WTC11 (cell line): ENCODE measurements around the gene SNX15. TPM values are rescaled to one million over a fixed set of nuclear protein-coding genes. Genes with fewer than 3 reads are reported as not detected.

Source experiments
- CBFB ChIP-seq: sonication (generic); formaldehyde crosslinking; IDR thresholded peaks from 2 replicates; pipeline ENCODE4 v1.8.1; 2022; ENCODE audit warnings: mild to moderate bottlenecking, low read depth, missing genetic modification reagents
- ETV6 ChIP-seq: sonication (generic); formaldehyde crosslinking; IDR thresholded peaks from 2 replicates; pipeline ENCODE4 v1.8.1; 2022; ENCODE audit warnings: mild to moderate bottlenecking, missing genetic modification reagents
- FOXK1 ChIP-seq: sonication (generic); formaldehyde crosslinking; IDR thresholded peaks from 2 replicates; pipeline ENCODE4 v1.8.0; 2022; ENCODE audit warnings: mild to moderate bottlenecking, moderate library complexity, missing genetic modification reagents
- JAZF1 ChIP-seq: fragments of 250-450 bp; sonication (Bioruptor Pico); IDR thresholded peaks from 2 replicates; pipeline ENCODE4 v1.9.0; 2021; ENCODE audit warnings: moderate library complexity, mild to moderate bottlenecking, inconsistent platforms
- JUN ChIP-seq: sonication (generic); formaldehyde crosslinking; IDR thresholded peaks from 2 replicates; pipeline ENCODE4 v1.8.0; 2023; ENCODE audit warnings: mild to moderate bottlenecking, missing genetic modification reagents
- NFATC4 ChIP-seq: fragments of 250-450 bp; sonication (Bioruptor Pico); IDR thresholded peaks from 2 replicates; pipeline ENCODE4 v1.9.0; 2021; ENCODE audit warnings: mild to moderate bottlenecking
- NFE2L1 ChIP-seq: sonication (generic); formaldehyde crosslinking; IDR thresholded peaks from 2 replicates; pipeline ENCODE4 v1.8.1; 2023; ENCODE audit warnings: missing genetic modification reagents
- PRRX2 ChIP-seq: fragments of 250-450 bp; sonication (Bioruptor Pico); IDR thresholded peaks from 2 replicates; pipeline ENCODE4 v1.8.0; 2021; ENCODE audit warnings: mild to moderate bottlenecking
- SMAD3 ChIP-seq: sonication (generic); formaldehyde crosslinking; IDR thresholded peaks from 2 replicates; pipeline ENCODE4 v1.8.0; 2022; ENCODE audit warnings: missing genetic modification reagents, mild to moderate bottlenecking, borderline replicate concordance
- SMAD4 ChIP-seq: sonication (generic); formaldehyde crosslinking; IDR thresholded peaks from 2 replicates; pipeline ENCODE4 v1.8.0; 2022; ENCODE audit warnings: mild to moderate bottlenecking, missing genetic modification reagents
- SP1 ChIP-seq: sonication (generic); formaldehyde crosslinking; conservative IDR thresholded peaks from 2 replicates; pipeline ENCODE4 v1.8.1; 2022; ENCODE audit warnings: missing genetic modification reagents
- TEAD4 ChIP-seq: sonication (generic); formaldehyde crosslinking; IDR thresholded peaks from 2 replicates; pipeline ENCODE4 v1.8.0; 2022; ENCODE audit warnings: mild to moderate bottlenecking, missing genetic modification reagents
- ZNF232 ChIP-seq: sonication (generic); formaldehyde crosslinking; IDR thresholded peaks from 2 replicates; pipeline ENCODE4 v1.8.0; 2022; ENCODE audit warnings: mild to moderate bottlenecking, missing genetic modification reagents
- ZNF263 ChIP-seq: sonication (generic); formaldehyde crosslinking; IDR thresholded peaks from 2 replicates; pipeline ENCODE4 v1.8.1; 2022; ENCODE audit warnings: low read depth, mild to moderate bottlenecking, moderate library complexity, missing genetic modification reagents
- ZNF396 ChIP-seq: fragments of 250-450 bp; sonication (Bioruptor Pico); IDR thresholded peaks from 2 replicates; pipeline ENCODE4 v1.8.0; 2021; ENCODE audit warnings: mild to moderate bottlenecking, moderate library complexity, borderline replicate concordance
- ZNF671 ChIP-seq: fragments of 250-450 bp; sonication (Bioruptor Pico); IDR thresholded peaks from 2 replicates; pipeline ENCODE4 v1.8.0; 2021; ENCODE audit warnings: mild to moderate bottlenecking
- total RNA-seq: library from RNA; stranded (reverse); gene quantifications from 3 replicates; pipeline ENCODE4 v1.2.3, GENCODE V29; 2021
- TF ChIP-seq, protein P1 (sequence below): sonication (generic); formaldehyde crosslinking; IDR thresholded peaks from 2 replicates; pipeline ENCODE4 v1.8.0; 2023; ENCODE audit warnings: missing genetic modification reagents, mild to moderate bottlenecking, borderline replicate concordance
- TF ChIP-seq, protein P2 (sequence below): sonication (generic); formaldehyde crosslinking; IDR thresholded peaks from 2 replicates; pipeline ENCODE4 v1.8.1; 2023; ENCODE audit warnings: mild to moderate bottlenecking, missing genetic modification reagents
- TF ChIP-seq, protein P3 (sequence below): sonication (generic); formaldehyde crosslinking; IDR thresholded peaks from 2 replicates; pipeline ENCODE4 v1.8.1; 2023; ENCODE audit warnings: mild to moderate bottlenecking, missing genetic modification reagents, moderate library complexity
- TF ChIP-seq, protein P4 (sequence below): fragments of 200-600 bp; IDR thresholded peaks from 2 replicates; pipeline ENCODE4 v1.8.0; 2022; ENCODE audit warnings: antibody characterized with exemption
- TF ChIP-seq, protein P5 (sequence below): sonication (generic); formaldehyde crosslinking; IDR thresholded peaks from 2 replicates; pipeline ENCODE4 v1.8.1; 2023; ENCODE audit warnings: mild to moderate bottlenecking, missing genetic modification reagents
- TF ChIP-seq, protein P6 (sequence below): sonication (generic); formaldehyde crosslinking; IDR thresholded peaks from 2 replicates; pipeline ENCODE4 v1.8.0; 2022; ENCODE audit warnings: mild to moderate bottlenecking, missing genetic modification reagents
- TF ChIP-seq, protein P7 (sequence below): fragments of 250-450 bp; sonication (Bioruptor Pico); conservative IDR thresholded peaks from 2 replicates; pipeline ENCODE4 v1.9.0; 2021; ENCODE audit warnings: mild to moderate bottlenecking

Gene SNX15
- total RNA-seq, 1 experiment from 2014 or later: 17.6 TPM

DNA sequence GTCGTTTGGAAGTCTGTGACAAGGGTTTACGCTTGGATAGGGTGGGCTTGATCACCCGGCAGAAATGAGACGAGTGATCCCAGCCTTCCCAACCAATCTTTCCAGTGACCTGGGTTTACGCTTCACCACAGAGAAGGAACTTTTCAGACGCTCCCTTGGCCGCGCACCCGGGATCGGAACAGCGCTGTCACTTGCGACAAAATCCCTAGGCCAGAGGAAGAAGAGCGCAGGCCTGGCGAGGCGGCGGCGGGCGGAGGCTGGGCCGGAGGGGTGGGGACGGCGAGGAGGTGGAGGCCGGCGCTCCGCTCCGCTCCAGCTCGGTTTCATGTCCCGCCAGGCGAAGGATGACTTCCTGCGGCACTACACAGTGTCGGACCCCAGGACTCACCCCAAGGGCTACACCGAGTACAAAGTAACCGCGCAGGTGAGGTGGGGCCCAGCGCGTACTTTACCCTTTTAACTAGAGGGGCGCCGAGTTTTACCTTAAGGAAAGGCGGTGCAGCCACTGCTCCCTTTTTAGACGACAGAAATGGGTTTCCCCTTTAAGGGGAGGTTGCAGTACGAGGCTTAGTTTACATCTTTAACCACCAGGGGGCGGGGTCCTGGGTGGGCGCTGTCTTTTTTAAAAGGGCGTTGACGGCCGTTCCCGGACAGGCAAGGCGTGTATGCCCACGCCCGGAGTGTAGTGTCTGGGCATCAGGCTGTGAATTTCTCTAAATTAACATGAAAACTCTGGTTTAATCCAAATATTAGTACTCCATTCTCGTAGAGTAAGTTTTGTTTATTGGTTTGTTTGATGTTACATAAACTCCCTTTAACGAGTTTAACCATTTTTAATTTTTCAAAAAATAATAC, at the start of gene SNX15 (continued):
- TF ChIP-seq JUN (CRISPR knock-in tag): no peak
- TF ChIP-seq, protein P1, sequence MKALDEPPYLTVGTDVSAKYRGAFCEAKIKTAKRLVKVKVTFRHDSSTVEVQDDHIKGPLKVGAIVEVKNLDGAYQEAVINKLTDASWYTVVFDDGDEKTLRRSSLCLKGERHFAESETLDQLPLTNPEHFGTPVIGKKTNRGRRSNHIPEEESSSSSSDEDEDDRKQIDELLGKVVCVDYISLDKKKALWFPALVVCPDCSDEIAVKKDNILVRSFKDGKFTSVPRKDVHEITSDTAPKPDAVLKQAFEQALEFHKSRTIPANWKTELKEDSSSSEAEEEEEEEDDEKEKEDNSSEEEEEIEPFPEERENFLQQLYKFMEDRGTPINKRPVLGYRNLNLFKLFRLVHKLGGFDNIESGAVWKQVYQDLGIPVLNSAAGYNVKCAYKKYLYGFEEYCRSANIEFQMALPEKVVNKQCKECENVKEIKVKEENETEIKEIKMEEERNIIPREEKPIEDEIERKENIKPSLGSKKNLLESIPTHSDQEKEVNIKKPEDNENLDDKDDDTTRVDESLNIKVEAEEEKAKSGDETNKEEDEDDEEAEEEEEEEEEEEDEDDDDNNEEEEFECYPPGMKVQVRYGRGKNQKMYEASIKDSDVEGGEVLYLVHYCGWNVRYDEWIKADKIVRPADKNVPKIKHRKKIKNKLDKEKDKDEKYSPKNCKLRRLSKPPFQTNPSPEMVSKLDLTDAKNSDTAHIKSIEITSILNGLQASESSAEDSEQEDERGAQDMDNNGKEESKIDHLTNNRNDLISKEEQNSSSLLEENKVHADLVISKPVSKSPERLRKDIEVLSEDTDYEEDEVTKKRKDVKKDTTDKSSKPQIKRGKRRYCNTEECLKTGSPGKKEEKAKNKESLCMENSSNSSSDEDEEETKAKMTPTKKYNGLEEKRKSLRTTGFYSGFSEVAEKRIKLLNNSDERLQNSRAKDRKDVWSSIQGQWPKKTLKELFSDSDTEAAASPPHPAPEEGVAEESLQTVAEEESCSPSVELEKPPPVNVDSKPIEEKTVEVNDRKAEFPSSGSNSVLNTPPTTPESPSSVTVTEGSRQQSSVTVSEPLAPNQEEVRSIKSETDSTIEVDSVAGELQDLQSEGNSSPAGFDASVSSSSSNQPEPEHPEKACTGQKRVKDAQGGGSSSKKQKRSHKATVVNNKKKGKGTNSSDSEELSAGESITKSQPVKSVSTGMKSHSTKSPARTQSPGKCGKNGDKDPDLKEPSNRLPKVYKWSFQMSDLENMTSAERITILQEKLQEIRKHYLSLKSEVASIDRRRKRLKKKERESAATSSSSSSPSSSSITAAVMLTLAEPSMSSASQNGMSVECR (CRISPR knock-in tag): peak; percentile 71; the same call in 1 of the 2 replicates
- TF ChIP-seq ETV6: peak; percentile 31; the same call in 1 of the 2 replicates
- TF ChIP-seq SMAD4 (CRISPR knock-in tag): no peak; the same call in 1 of the 2 replicates
- TF ChIP-seq PRRX2 (CRISPR knock-in tag): no peak
- TF ChIP-seq, protein P2, sequence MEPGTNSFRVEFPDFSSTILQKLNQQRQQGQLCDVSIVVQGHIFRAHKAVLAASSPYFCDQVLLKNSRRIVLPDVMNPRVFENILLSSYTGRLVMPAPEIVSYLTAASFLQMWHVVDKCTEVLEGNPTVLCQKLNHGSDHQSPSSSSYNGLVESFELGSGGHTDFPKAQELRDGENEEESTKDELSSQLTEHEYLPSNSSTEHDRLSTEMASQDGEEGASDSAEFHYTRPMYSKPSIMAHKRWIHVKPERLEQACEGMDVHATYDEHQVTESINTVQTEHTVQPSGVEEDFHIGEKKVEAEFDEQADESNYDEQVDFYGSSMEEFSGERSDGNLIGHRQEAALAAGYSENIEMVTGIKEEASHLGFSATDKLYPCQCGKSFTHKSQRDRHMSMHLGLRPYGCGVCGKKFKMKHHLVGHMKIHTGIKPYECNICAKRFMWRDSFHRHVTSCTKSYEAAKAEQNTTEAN: peak; percentile 48; the same call in 1 of the 2 replicates
- no peak for TF ChIP-seq ZNF232 (CRISPR knock-in tag)
- TF ChIP-seq ZNF396 (CRISPR knock-in tag): no peak
- TF ChIP-seq, protein P3, sequence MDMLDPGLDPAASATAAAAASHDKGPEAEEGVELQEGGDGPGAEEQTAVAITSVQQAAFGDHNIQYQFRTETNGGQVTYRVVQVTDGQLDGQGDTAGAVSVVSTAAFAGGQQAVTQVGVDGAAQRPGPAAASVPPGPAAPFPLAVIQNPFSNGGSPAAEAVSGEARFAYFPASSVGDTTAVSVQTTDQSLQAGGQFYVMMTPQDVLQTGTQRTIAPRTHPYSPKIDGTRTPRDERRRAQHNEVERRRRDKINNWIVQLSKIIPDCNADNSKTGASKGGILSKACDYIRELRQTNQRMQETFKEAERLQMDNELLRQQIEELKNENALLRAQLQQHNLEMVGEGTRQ (CRISPR knock-in tag): peak; percentile 15; the same call in 1 of the 2 replicates
- no peak for TF ChIP-seq CBFB (CRISPR knock-in tag)
- TF ChIP-seq, protein P4, sequence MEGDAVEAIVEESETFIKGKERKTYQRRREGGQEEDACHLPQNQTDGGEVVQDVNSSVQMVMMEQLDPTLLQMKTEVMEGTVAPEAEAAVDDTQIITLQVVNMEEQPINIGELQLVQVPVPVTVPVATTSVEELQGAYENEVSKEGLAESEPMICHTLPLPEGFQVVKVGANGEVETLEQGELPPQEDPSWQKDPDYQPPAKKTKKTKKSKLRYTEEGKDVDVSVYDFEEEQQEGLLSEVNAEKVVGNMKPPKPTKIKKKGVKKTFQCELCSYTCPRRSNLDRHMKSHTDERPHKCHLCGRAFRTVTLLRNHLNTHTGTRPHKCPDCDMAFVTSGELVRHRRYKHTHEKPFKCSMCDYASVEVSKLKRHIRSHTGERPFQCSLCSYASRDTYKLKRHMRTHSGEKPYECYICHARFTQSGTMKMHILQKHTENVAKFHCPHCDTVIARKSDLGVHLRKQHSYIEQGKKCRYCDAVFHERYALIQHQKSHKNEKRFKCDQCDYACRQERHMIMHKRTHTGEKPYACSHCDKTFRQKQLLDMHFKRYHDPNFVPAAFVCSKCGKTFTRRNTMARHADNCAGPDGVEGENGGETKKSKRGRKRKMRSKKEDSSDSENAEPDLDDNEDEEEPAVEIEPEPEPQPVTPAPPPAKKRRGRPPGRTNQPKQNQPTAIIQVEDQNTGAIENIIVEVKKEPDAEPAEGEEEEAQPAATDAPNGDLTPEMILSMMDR: peak; percentile 74; the same call in 1 of the 2 replicates
- TF ChIP-seq JAZF1 (CRISPR knock-in tag): no peak
- peak; percentile 23; the same call in 1 of the 2 replicates for TF ChIP-seq FOXK1
- peak; percentile 17; the same call in 1 of the 2 replicates for TF ChIP-seq NFE2L1 (CRISPR knock-in tag)
- TF ChIP-seq, protein P5, sequence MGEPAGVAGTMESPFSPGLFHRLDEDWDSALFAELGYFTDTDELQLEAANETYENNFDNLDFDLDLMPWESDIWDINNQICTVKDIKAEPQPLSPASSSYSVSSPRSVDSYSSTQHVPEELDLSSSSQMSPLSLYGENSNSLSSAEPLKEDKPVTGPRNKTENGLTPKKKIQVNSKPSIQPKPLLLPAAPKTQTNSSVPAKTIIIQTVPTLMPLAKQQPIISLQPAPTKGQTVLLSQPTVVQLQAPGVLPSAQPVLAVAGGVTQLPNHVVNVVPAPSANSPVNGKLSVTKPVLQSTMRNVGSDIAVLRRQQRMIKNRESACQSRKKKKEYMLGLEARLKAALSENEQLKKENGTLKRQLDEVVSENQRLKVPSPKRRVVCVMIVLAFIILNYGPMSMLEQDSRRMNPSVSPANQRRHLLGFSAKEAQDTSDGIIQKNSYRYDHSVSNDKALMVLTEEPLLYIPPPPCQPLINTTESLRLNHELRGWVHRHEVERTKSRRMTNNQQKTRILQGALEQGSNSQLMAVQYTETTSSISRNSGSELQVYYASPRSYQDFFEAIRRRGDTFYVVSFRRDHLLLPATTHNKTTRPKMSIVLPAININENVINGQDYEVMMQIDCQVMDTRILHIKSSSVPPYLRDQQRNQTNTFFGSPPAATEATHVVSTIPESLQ: no peak
- TF ChIP-seq NFATC4 (CRISPR knock-in tag): no peak
- TF ChIP-seq, protein P6, sequence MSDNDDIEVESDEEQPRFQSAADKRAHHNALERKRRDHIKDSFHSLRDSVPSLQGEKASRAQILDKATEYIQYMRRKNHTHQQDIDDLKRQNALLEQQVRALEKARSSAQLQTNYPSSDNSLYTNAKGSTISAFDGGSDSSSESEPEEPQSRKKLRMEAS (CRISPR knock-in tag): peak; percentile 85; the same call in 1 of the 2 replicates
- TF ChIP-seq TEAD4 (CRISPR knock-in tag): no peak
- TF ChIP-seq ZNF263 (CRISPR knock-in tag): no peak
- peak; percentile 94 for TF ChIP-seq SP1
- TF ChIP-seq, protein P7, sequence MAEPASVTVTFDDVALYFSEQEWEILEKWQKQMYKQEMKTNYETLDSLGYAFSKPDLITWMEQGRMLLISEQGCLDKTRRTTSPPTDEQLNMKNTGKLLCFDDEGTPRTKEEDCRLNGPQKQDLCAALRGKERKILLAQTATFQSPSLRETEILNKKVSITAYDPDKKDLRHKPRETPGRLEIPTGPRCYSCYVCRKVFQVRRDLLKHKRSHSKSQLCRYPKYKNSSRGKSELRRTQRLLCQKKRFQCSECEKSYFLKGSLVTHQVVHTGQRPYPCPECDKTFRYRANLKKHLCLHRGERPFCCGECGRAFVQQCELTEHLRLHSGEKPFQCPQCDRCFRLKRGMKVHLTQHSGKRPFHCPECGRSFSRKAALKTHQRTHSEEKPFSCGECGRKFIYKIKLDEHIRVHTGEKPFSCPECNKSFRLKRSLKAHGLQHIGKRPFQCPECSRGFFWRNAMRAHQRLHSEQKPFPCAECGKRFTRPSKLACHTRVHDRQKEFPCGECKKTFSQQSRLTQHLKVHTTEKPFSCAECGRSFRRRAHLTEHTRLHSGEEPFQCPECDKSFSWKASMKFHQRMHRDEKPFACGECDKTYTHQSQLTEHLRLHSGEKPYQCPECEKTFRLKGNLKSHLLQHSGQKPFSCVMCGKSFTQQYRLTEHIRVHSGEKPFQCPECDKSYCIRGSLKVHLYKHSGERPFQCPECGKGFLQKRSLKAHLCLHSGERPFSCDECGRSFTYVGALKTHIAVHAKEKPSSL (CRISPR knock-in tag): no peak
- no peak for TF ChIP-seq ZNF671 (CRISPR knock-in tag)
- no peak for TF ChIP-seq SMAD3 (CRISPR knock-in tag)
